Globus pallidus (tissue), 1 donor: ENCODE results near the gene TTC39C.
"Not testable (repeated sequence)": the region's sequence is repeated elsewhere in the genome, so short reads cannot be mapped to it uniquely, and the experiment has no call there.

ENCODE experiments used
- DNase-seq: peaks from one replicate; pipeline ENCODE4 v3.0.0-alpha.2; 2015; ENCODE audit warnings: low spot score

TTC39C gene

GRCh38 chr18:24138409-24138788, 123.8 kb downstream of the TTC39C start:
- no peak for DNase-seq

- DNase-seq, result peak; percentile 81
Measured at GRCh38 chr18:24138789-24139616, 124.4 kb downstream of the TTC39C start, which contains the start of gene CABYR. Gene CABYR, plus strand, starts transcription at chr18:24139062. Its CDS starts 4,053 bp downstream, at chr18:24143115.

GRCh38 chr18:24140697-24141096, 126.1 kb downstream of the TTC39C start:
- DNase-seq, result no peak

DNA sequence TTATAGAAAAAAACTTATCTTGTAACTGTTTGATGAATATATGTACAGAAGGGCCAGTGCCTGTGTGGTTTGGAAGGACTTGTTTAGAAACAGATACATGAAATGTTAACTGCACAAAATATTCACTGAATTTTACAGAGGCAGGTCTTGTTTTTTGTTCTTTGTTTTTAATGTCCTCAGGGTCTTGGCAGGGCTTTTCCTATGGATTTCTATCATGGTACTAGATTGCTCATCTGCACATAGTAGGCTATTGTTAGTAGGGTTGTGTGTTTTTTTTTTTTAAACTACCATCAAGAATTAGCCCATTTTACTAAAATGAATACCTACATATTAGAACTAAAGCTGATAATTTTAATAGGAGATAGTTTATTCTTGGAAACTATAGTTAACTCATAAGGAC, 127.8 kb downstream of the TTC39C start:
- no peak for DNase-seq

DNA sequence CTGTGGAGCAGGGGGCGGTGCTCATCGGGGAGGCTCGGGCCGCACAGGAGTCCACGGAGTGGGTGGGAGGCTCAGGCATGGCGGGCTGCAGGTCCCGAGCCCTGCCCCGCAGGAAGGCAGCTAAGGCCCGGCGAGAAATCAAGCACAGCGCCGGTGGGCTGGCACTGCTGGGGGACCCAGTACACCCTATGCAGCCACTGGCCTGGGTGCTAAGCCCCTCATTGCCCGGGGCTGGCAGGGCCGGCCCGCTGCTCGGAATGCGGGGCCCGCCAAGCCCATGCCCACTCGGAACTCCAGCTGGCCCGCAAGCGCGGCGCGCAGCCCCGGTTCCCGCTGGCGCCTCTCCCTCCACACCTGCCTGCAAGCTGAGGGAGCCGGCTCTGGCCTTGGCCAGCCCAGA, 135.0 kb downstream of the TTC39C start:
- DNase-seq, result not testable (repeated sequence)

- DNase-seq, result no peak
Measured at GRCh38 chr18:24153397-24153796, 138.8 kb downstream of the TTC39C start.

- no peak for DNase-seq
Measured at GRCh38 chr18:24157855-24158254, 143.3 kb downstream of the TTC39C start.

GRCh38 chr18:24160086-24160485, 145.5 kb downstream of the TTC39C start:
- DNase-seq, result no peak

DNA sequence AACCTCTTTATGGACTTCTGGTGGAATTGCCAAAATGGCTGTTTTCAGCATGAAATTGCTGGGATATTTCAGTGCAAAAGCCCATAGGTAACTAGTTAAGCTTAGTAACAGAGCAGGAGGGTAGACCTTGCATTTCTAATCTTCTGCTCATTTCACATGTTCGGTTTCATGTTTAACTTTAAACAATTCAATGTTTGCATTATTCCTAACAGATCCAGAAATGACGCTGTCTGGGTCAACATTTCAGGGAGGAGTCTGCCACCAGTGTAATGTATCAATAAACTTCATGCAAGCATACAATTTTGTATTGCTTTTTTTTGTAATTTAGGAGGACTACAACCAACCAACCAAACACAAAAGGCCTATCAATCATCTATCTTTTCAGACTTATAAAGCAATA, 146.8 kb downstream of the TTC39C start:
- DNase-seq, result no peak

DNA sequence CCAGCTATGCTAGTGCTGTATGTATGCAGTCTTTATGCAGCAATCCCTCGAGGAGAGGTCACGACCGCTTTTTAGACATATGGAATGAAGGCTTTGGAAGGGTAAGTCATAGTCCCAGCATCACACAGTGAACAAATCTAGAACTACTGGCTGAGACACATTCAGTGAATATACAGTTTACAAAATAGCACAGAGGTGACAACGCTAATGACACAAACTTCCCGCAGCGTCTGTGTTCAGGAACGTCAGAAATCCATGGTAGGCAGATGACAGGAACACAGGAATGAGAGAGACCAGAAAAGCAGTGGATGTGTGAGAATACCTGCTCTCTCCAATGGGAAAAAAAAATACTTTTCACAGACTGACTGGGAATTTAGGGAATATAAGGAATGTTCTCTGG, 153.9 kb downstream of the TTC39C start:
- no peak for DNase-seq

GRCh38 chr18:24170360-24170759, 155.8 kb downstream of the TTC39C start:
- no peak for DNase-seq

GRCh38 chr18:24173997-24174396, 159.4 kb downstream of the TTC39C start:
- DNase-seq, result no peak

- DNase-seq, result peak; percentile 84
Measured at GRCh38 chr18:24176727-24177416, 162.3 kb downstream of the TTC39C start.

- DNase-seq, result no peak
Measured at GRCh38 chr18:24177499-24178133, 163.1 kb downstream of the TTC39C start.

GRCh38 chr18:24180048-24180447, 165.5 kb downstream of the TTC39C start:
- no peak for DNase-seq

DNA sequence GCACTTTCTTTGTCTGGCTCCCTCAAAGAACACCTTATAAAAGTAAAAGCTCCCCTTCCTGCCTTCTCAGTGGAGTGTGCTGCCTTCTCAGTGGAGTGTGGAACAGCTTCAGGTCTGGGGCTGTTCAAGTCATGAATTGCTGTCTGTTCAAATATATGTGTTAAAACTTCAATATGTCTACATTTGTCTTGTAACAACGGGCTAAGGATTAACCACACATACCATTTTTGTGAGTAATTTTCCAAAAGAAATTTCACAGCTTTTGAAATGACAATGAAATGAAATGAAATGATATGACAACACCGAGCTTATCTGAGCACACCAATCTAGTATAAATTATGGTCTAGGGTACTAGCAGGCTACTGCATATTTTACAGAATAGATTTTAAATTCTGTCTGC, 167.3 kb downstream of the TTC39C start:
- no peak for DNase-seq
